Stimulated activated CD4-positive, alpha-beta T cell treated with anti-CD3 and anti-CD28 coated beads, Interleukin-1b, Interleukin-23, amount 100 ng/mL, for 48 hours (primary cell): ENCODE results near the gene MTF1.

Source experiments
- DNase-seq: peaks from one replicate; pipeline ENCODE4 v3.0.0-alpha.2; 2020

Gene MTF1

GRCh38 chr1:37825506-37825905 lies 33.9 kb downstream of the MTF1 start:
- no peak for DNase-seq

GRCh38 chr1:37824001-37824400 lies 35.4 kb downstream of the MTF1 start:
- DNase-seq, result no peak

GRCh38 chr1:37822906-37823815 lies 36.2 kb downstream of the MTF1 start:
- peak; percentile 32 for DNase-seq

GRCh38 chr1:37821481-37821880 lies 37.9 kb downstream of the MTF1 start:
- no peak for DNase-seq

- no peak for DNase-seq
Observed at GRCh38 chr1:37817481-37817880, 41.9 kb downstream of the MTF1 start.

- no peak for DNase-seq
Observed at GRCh38 chr1:37814252-37814651, 45.1 kb downstream of the MTF1 start.

- DNase-seq, result no peak
Observed at GRCh38 chr1:37813529-37814145, 45.8 kb downstream of the MTF1 start.

GRCh38 chr1:37811027-37811655 lies 48.3 kb downstream of the MTF1 start:
- DNase-seq, result peak; percentile 66

- DNase-seq, result no peak
Observed at GRCh38 chr1:37809942-37810341, 49.5 kb downstream of the MTF1 start.

- DNase-seq, result peak; percentile 33
Observed at GRCh38 chr1:37808369-37809319, 50.7 kb downstream of the MTF1 start.

- DNase-seq, result peak; percentile 93
Observed at GRCh38 chr1:37807555-37808368, 51.6 kb downstream of the MTF1 start, which contains the start of the genes C1orf122 and YRDC. C1orf122 (plus strand) TSS chr1:37807790; CDS start chr1:37808405, 615 bp downstream. YRDC (minus strand) TSS chr1:37808208; CDS start chr1:37808180, 28 bp downstream.

- DNase-seq, result no peak
Observed at GRCh38 chr1:37807220-37807554, 52.2 kb downstream of the MTF1 start.

- no peak for DNase-seq
Observed at GRCh38 chr1:37802439-37802838, 57.0 kb downstream of the MTF1 start.

GRCh38 chr1:37797750-37798345 lies 61.5 kb downstream of the MTF1 start:
- DNase-seq, result no peak

- peak; percentile 39 for DNase-seq
Observed at GRCh38 chr1:37795340-37796125, 63.9 kb downstream of the MTF1 start.

- no peak for DNase-seq
Observed at GRCh38 chr1:37794372-37795339, 64.7 kb downstream of the MTF1 start.

- DNase-seq, result peak; percentile 18
Observed at GRCh38 chr1:37793773-37794371, 65.5 kb downstream of the MTF1 start, which contains the start of gene MANEAL. MANEAL (plus strand) TSS chr1:37793847; CDS start chr1:37794183, 336 bp downstream.

- no peak for DNase-seq
Observed at GRCh38 chr1:37792943-37793686, 66.3 kb downstream of the MTF1 start.
